Lung (tissue), 12 donors: Measurements from ENCODE around the gene SERTAD2. TPM values are rescaled to one million over a fixed set of nuclear protein-coding genes. Genes with fewer than 3 reads are reported as not detected.
A peak's percentile ranks its signal among the peaks of the same experiment; 100 is the strongest.

Source experiments
- ATAC-seq: fragments of 200-7000 bp; cut with Tn5 transposase; one replicate; pipeline ENCODE4 v1.9.1; 2020; ENCODE audit warnings: moderate number of reproducible peaks; ENCODE audit not compliant: insufficient read depth, low FRiP score
- DNase-seq, 3 donors: peaks; one replicate each; pipeline ENCODE4 v3.0.0-alpha.2; 2013 to 2017
- H3K27ac ChIP-seq, 2 donors: one replicate each; pipeline ENCODE4 v1.5.1; 2013; ENCODE audit warnings: mild to moderate bottlenecking in 2 of 2, moderate library complexity in 2 of 2, control low read depth in 1 of 2, inconsistent platforms in 1 of 2, low read depth in 1 of 2, low read length in 1 of 2
- H3K27me3 ChIP-seq, 3 donors: one replicate each; pipeline ENCODE4 v1.5.1; 2013; ENCODE audit warnings: low read length in 2 of 3; ENCODE audit not compliant: control insufficient read depth in 3 of 3, insufficient read depth in 3 of 3
- H3K36me3 ChIP-seq, 4 donors: one replicate each; pipeline ENCODE4 v1.5.1; 2013; ENCODE audit warnings: low read length in 4 of 4, mild to moderate bottlenecking in 1 of 4, moderate library complexity in 1 of 4; ENCODE audit not compliant: control insufficient read depth in 4 of 4, insufficient read depth in 4 of 4
- H3K4me1 ChIP-seq, 5 donors: one replicate each; pipeline ENCODE4 v1.5.1; 2013; ENCODE audit warnings: low read length in 5 of 5, mild to moderate bottlenecking in 2 of 5, moderate library complexity in 1 of 5; ENCODE audit not compliant: control insufficient read depth in 5 of 5, insufficient read depth in 5 of 5
- H3K4me3 ChIP-seq: one replicate; pipeline ENCODE4 v1.5.1; 2013; ENCODE audit warnings: mild to moderate bottlenecking, control low read depth, moderate library complexity
- H3K9ac ChIP-seq, 2 donors: one replicate each; pipeline ENCODE4 v1.5.1; 2013; ENCODE audit warnings: low read length in 2 of 2, control low read depth in 1 of 2; ENCODE audit not compliant: insufficient read depth in 1 of 2
- H3K9me3 ChIP-seq, 4 donors: one replicate each; pipeline ENCODE4 v1.5.1; 2013; ENCODE audit warnings: low read length in 3 of 4, mild to moderate bottlenecking in 1 of 4, moderate library complexity in 1 of 4; ENCODE audit not compliant: control insufficient read depth in 4 of 4, insufficient read depth in 3 of 4
- CTCF ChIP-seq: IDR thresholded peaks from 2 replicates; pipeline ENCODE4 v1.5.1; 2012; ENCODE audit warnings: mild to moderate bottlenecking; ENCODE audit errors: control extremely low read depth, extremely low read depth
- WGBS, 2 donors: extraction: QIAGEN DNeasy Blood & Tissue Kit; methylation state at CpG; one replicate each; pipeline ENCODE4 v1.1.7; 2013; 5-methylcytosine and 5-hydroxymethylcytosine counted together
- polyA plus RNA-seq, 2 donors: library from polyadenylated mRNA; stranded (reverse); fragments of 200-250 nt; gene quantifications; one replicate each; pipeline ENCODE4 v1.2.1, GENCODE V29; 2013
- total RNA-seq, 2 donors: library from RNA; depleted of rRNA in 1 of 2; stranded (reverse); fragments of >200 nt in 1 of 2; gene quantifications; one replicate each; pipeline ENCODE4 v1.2.1, GENCODE V29; 2014 to 2021
- donor health status: control.
- donor health status: control.
- donor health status: Bipolar disorder and iron deficiency.
- donor health status: healthy.
- donor health status: DM: yes; HTN: yes; CAD: no.

Gene SERTAD2
- total and polyA plus RNA-seq, 4 donors = 7.9 to 26.7 (median 15.4) TPM

DNA sequence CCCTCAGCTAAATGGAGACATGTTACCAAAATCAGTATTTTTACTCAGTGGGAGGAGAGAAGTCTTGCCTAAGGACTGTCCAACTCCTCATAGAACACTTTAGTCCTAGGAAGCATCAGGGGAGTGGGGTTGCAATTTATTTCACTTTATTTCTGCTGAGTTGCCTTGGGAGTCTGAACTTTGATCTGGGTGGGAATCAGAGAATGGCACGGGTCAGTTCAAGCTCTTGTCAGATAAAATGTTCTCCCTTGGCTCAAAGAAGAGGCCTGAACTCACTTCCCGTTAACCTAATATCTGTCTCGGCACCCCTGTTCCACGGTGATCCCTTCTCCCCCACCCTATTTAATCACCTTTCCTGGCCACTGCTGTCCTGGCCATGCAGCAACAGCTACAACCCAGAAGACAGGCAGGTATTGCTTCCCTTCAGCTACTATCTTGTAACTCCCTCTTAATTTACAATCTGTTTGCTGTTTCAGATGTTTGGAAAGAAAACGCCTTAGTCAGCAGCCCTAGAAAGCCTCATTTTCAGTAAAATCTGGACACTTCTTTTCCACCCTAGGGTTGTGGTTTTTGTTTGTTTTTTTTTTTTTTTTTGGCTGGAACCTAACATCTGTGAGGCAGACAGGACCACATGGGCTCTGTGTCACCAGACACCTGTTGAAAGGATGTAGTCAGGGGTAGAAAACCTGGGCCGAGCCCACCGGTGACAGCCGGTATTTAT is 52.5 kb downstream of the SERTAD2 start:
- ATAC-seq = no peak
- Histone ChIP-seq H3K27ac (no peak overlapping the region), H3K36me3 (no peaks in the 10 kb centered on the region), H3K4me3 (no peak overlapping the region), H3K9ac (no peak overlapping the region), H3K27me3 (no peaks in the 10 kb centered on the region), H3K4me1 (peaks cover 0 to 36% (median 3%) of the 10 kb centered on the region in 5 donors), H3K9me3 (no peaks in the 10 kb centered on the region)
- no peak for TF ChIP-seq CTCF
- WGBS, 2 donors = 80 to 92% methylated on average over 8 of the region's 8 CpGs
- peak in 2 of 3 donors; percentile 67 to 78 for DNase-seq

GRCh38 chr2:64599469-64599868 is 54.2 kb downstream of the SERTAD2 start:
- 43 to 48% methylated on average over 3 of the region's 3 CpGs for WGBS, 2 donors
- TF ChIP-seq CTCF = no peak
- H3K36me3 ChIP-seq = no peaks in the 10 kb centered on the region
- ATAC-seq (no peak), DNase-seq (peak; percentile 57 to 73 (median 63))
- H3K27ac ChIP-seq = no peak overlapping the region
- H3K4me1 ChIP-seq = peaks cover 0 to 26% (median 3%) of the 10 kb centered on the region in 5 donors
- H3K9me3 ChIP-seq = no peaks in the 10 kb centered on the region
- H3K27me3 ChIP-seq = no peaks in the 10 kb centered on the region
- no peak overlapping the region for H3K4me3 ChIP-seq
- H3K9ac ChIP-seq = no peak overlapping the region

GRCh38 chr2:64598226-64598625 is 55.5 kb downstream of the SERTAD2 start:
- Histone ChIP-seq H3K4me3 (no peak overlapping the region), H3K9me3 (no peaks in the 10 kb centered on the region), H3K9ac (no peak overlapping the region), H3K36me3 (peaks cover 0 to 2% (median under 1%) of the 10 kb centered on the region in 4 donors), H3K4me1 (peaks cover 0 to 22% (median 3%) of the 10 kb centered on the region in 5 donors), H3K27me3 (no peaks in the 10 kb centered on the region), H3K27ac (no peak overlapping the region)
- WGBS, 2 donors = 95 to 96% methylated on average over 6 of the region's 6 CpGs
- ATAC-seq (no peak), DNase-seq (no peak)
- TF ChIP-seq CTCF = no peak
